ENCODE data around the gene LGR6.
"Not testable (repeated sequence)": the region's sequence is repeated elsewhere in the genome, so short reads cannot be mapped to it uniquely, and the experiment has no call there.

DNA sequence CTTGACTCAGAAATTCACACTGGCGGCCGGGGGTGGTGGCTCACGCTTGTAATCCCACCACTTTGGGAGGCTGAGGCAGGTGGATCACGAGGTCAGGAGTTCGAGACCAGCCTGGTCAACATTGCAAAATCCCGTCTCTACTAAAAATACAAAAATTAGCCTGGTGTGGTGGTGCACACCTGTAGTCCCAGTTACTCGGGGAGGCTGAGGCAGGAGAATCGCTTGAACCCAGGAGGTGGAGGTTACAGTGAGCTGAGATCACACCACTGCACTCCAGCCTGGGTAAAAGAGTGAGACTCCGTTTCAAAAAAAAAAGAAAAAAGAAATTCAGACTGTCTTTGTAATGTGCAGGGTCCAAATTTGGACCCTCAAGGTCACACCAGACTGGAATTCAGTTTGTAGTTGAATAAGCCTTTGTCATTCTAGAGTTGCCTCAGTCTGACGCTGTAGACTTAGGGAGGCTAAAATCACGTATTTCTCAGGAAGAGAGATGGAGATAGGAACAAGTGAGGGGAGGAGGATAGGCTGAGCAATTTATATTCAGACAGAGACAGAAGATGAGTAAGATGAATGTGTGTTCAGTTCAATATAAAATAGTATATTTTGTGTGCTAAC lies 159.1 kb downstream of the LGR6 start:
- TF ChIP-seq CTCF (IDR thresholded peaks at IDR 0.05; ENCODE audit: low read depth, low read length); EZH2phosphoT487 (IDR thresholded peaks at IDR 0.05; ENCODE audit: low read depth): not testable (repeated sequence)
